ENCODE measurements around the gene ARFGAP3.

Gene ARFGAP3

GRCh38 chr22:42814616-42815015, 42.5 kb downstream of the ARFGAP3 start:
- DNase-seq = no peak

GRCh38 chr22:42814215-42814614, 42.9 kb downstream of the ARFGAP3 start:
- peak; percentile 77 for DNase-seq

- DNase-seq = no peak
Measured at GRCh38 chr22:42813501-42813900, 43.6 kb downstream of the ARFGAP3 start.

- no peak for DNase-seq
Measured at GRCh38 chr22:42811459-42811858, 45.6 kb downstream of the ARFGAP3 start.

GRCh38 chr22:42808521-42808920, 48.6 kb downstream of the ARFGAP3 start:
- no peak for DNase-seq

GRCh38 chr22:42807185-42807584, 49.9 kb downstream of the ARFGAP3 start:
- no peak for DNase-seq

- no peak for DNase-seq
Measured at GRCh38 chr22:42805998-42806830, 50.9 kb downstream of the ARFGAP3 start.

GRCh38 chr22:42805016-42805997, 51.8 kb downstream of the ARFGAP3 start:
- DNase-seq = no peak

GRCh38 chr22:42803389-42803788, 53.7 kb downstream of the ARFGAP3 start:
- DNase-seq = peak; percentile 60

GRCh38 chr22:42801252-42802080, 55.6 kb downstream of the ARFGAP3 start:
- no peak for DNase-seq

- DNase-seq = peak; percentile 67
Measured at GRCh38 chr22:42800451-42801251, 56.4 kb downstream of the ARFGAP3 start.

- peak; percentile 35 for DNase-seq
Measured at GRCh38 chr22:42799461-42800405, 57.3 kb downstream of the ARFGAP3 start.

- no peak for DNase-seq
Measured at GRCh38 chr22:42799061-42799460, 58.0 kb downstream of the ARFGAP3 start.

- DNase-seq = no peak
Measured at GRCh38 chr22:42797011-42797410, 60.1 kb downstream of the ARFGAP3 start.

GRCh38 chr22:42796081-42796480, 61.0 kb downstream of the ARFGAP3 start:
- DNase-seq = no peak

GRCh38 chr22:42794551-42795510, 62.2 kb downstream of the ARFGAP3 start:
- no peak for DNase-seq

GRCh38 chr22:42793848-42794405, 63.1 kb downstream of the ARFGAP3 start:
- no peak for DNase-seq

GRCh38 chr22:42792909-42793847, 63.9 kb downstream of the ARFGAP3 start:
- DNase-seq = no peak

Data from NCI-H524 treated with DMSO at 0.1 percent for 48 hours (cell line).